ENCODE results near the gene FAM156A. TPM values are rescaled to one million over a fixed set of nuclear protein-coding genes. Genes with fewer than 3 reads are reported as not detected.
"Not testable (repeated sequence)": the region's sequence is repeated elsewhere in the genome, so short reads cannot be mapped to it uniquely, and the experiment has no call there.

Gene FAM156A
- polyA plus RNA-seq, 1 of the 3 experiments (the other 2 are of a cell fraction) = 47.2 TPM

DNA sequence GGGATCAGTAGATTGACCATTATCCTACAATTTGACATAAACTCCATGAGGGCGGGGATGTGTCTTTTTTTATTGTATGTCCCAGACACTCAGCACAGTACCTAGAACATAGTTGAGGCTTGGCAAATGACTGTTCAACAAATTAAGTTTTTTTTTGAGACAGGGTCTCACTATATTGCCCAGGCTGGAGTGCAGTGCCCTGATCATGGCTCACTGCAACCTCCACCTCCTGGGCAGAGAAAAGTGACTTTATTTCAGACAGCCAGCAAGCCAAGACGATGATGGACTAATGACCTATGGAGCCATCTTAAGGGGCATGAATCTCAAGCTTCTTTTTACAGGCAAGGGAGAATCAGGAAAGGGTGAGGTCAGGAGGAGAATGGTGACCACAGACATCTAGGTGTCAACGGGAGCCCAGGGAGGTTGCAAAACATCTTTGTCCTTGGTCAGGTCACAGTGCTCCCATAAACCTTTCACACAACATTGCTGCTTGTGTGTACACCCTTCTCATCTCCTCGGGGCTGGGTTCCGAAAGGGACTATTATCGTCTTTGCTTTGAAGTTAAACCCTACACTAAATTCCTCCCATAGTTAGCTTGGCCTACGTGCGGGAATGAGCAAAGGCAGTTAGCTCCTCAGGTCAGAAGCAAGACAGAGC lies 16.1 kb upstream of the FAM156A start:
- H3K9me2 ChIP-seq; H3K36me3 ChIP-seq (replicated peaks in 1 of 2; ENCODE audit: control insufficient read depth in 1 of 2, insufficient read depth in 2 of 2, low read length in 1 of 2); H3K4me1 ChIP-seq (ENCODE audit: control insufficient read depth in 1 of 2, insufficient read depth in 2 of 2, low read depth in 1 of 2, low read length in 1 of 2); POLR2A ChIA-PET; H3K4me3 ChIP-seq (ENCODE audit: low read depth in 2 of 2, low read length in 1 of 2); H3K9ac ChIP-seq; H3K4me2 ChIP-seq; H3K9me3 ChIP-seq; H3F3A ChIP-seq (replicated peaks; ENCODE audit: insufficient read depth); H3K27ac ChIP-seq (ENCODE audit: low read depth in 2 of 2, low read length in 1 of 2); H4K20me1 ChIP-seq (ENCODE audit: insufficient read depth); H3K79me2 ChIP-seq (ENCODE audit: insufficient read depth); DNase-seq; H2AFZ ChIP-seq (ENCODE audit: low read depth): not testable (repeated sequence)
- WGBS (ENCODE audit: low lambda C conversion rate) = 41% methylated on average over 8 of the region's 8 CpGs
- 0 out of 2 replicates have a peak, but pooled peaks cover 12% of the 10 kb centered on the region for H3K27me3 ChIP-seq (ENCODE audit: insufficient read depth)
- CTCF ChIA-PET = interaction anchor here (0.7 kb wide), 1 partner anchor 15 kb away, joined by 3 read pairs; no protein-coding TSS in a partner anchor

DNA sequence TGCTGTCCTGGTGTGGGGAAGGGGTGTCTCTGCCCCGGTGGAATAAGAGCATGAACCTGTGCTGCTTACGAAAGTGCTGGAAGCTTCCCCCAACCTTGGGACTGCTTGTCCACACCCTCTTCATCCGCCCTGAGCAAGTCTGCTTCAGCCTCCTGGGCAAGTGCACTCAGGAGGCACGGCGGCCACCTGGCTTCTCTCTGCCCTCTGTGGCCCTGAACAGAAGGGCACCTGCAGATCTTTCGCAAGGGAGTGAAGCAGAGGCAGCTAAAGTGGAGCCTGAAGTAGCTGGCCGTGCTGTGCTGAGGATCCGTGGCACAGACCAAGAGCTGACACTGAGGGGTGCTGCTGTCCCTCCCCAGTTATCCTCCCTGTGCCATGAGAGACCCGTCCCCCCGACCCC lies 9.6 kb upstream of the FAM156A start:
- H3K4me3 ChIP-seq (ENCODE audit: low read depth in 2 of 2, low read length in 1 of 2); H3K27ac ChIP-seq (ENCODE audit: low read depth in 2 of 2, low read length in 1 of 2); POLR2A ChIA-PET; H2AFZ ChIP-seq (ENCODE audit: low read depth); H3K9ac ChIP-seq; H3F3A ChIP-seq (replicated peaks; ENCODE audit: insufficient read depth); H3K4me1 ChIP-seq (ENCODE audit: control insufficient read depth in 1 of 2, insufficient read depth in 2 of 2, low read depth in 1 of 2, low read length in 1 of 2); H3K4me2 ChIP-seq; H4K20me1 ChIP-seq (ENCODE audit: insufficient read depth); H3K36me3 ChIP-seq (replicated peaks in 1 of 2; ENCODE audit: control insufficient read depth in 1 of 2, insufficient read depth in 2 of 2, low read length in 1 of 2); CTCF ChIA-PET; DNase-seq; H3K9me2 ChIP-seq; H3K79me2 ChIP-seq (ENCODE audit: insufficient read depth); H3K27me3 ChIP-seq (ENCODE audit: insufficient read depth); H3K9me3 ChIP-seq: not testable (repeated sequence)
- no CpG with 5 or more reads among the region's 10 CpGs for WGBS (ENCODE audit: low lambda C conversion rate)

DNA sequence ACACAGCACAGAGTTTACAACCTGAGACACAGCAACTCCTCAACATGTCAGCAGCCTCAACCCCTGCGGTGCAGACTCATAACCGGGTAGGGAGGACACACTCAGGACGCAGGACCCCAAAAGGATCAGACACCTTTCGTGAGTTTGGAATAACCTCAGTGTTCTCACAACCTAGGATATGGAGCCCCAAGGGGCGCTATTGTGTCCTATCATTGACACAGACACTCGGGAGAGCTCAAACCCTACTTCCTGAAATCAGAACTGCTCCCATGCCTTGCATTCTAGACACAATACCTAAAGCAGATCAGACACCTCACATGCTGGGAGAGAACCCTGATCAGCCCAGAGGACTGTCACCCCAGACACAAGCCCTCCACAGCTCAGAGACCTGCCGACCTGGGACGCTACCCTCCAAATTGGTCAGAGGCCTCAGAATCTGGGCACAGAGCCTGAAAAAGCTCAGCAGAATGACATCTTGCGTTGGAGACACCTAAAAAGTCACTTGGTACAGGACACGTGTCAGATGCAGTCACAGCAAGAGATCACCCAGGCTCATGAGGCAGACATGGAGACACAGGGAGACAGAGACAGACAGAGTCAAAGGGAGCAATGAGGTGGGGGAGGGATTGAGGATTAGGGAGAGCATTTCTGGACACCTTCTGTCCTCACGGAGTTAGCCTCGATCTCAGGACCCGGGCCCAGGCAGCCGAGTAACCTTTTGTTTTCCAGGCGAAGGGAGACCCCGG lies 8.8 kb upstream of the FAM156A start:
- H4K20me1 ChIP-seq (ENCODE audit: insufficient read depth); POLR2A ChIA-PET; H3K79me2 ChIP-seq (ENCODE audit: insufficient read depth); H3F3A ChIP-seq (replicated peaks; ENCODE audit: insufficient read depth); H3K4me1 ChIP-seq (ENCODE audit: control insufficient read depth in 1 of 2, insufficient read depth in 2 of 2, low read depth in 1 of 2, low read length in 1 of 2); H3K27me3 ChIP-seq (ENCODE audit: insufficient read depth); H3K9me3 ChIP-seq; H3K4me3 ChIP-seq (ENCODE audit: low read depth in 2 of 2, low read length in 1 of 2); H3K36me3 ChIP-seq (replicated peaks in 1 of 2; ENCODE audit: control insufficient read depth in 1 of 2, insufficient read depth in 2 of 2, low read length in 1 of 2); H3K4me2 ChIP-seq; H2AFZ ChIP-seq (ENCODE audit: low read depth); H3K9me2 ChIP-seq; DNase-seq; H3K27ac ChIP-seq (ENCODE audit: low read depth in 2 of 2, low read length in 1 of 2); H3K9ac ChIP-seq; CTCF ChIA-PET: not testable (repeated sequence)
- WGBS (ENCODE audit: low lambda C conversion rate) = no CpG with 5 or more reads among the region's 16 CpGs

DNA sequence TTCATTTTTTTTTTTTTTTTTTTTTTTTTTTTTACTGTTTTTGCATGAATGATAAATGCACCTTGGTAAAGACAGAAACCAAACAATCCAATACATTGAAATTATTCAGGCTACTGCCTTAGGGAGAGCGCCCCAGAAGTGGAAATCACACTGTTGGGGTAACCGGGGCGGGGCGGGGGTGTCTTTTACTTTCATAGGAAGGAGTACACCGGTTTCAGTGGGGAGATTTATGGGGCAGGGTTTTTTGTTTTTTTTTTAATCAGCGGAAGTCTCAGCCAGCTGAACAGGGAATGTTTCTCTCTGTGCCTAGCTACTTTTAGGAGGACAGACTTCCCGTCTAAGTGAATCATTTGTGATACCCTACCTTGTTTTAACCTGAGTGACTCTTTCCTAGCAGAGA lies 643 bp upstream of the FAM156A start:
- H3K4me3 ChIP-seq (ENCODE audit: low read depth in 2 of 2, low read length in 1 of 2); H3F3A ChIP-seq (replicated peaks; ENCODE audit: insufficient read depth); POLR2A ChIA-PET; H3K79me2 ChIP-seq (ENCODE audit: insufficient read depth); CTCF ChIA-PET; H3K9ac ChIP-seq; H4K20me1 ChIP-seq (ENCODE audit: insufficient read depth); H3K9me3 ChIP-seq; H2AFZ ChIP-seq (ENCODE audit: low read depth); H3K27ac ChIP-seq (ENCODE audit: low read depth in 2 of 2, low read length in 1 of 2); DNase-seq; H3K9me2 ChIP-seq; H3K36me3 ChIP-seq (replicated peaks in 1 of 2; ENCODE audit: control insufficient read depth in 1 of 2, insufficient read depth in 2 of 2, low read length in 1 of 2); H3K4me2 ChIP-seq; H3K4me1 ChIP-seq (ENCODE audit: control insufficient read depth in 1 of 2, insufficient read depth in 2 of 2, low read depth in 1 of 2, low read length in 1 of 2); H3K27me3 ChIP-seq (ENCODE audit: insufficient read depth): not testable (repeated sequence)
- WGBS (ENCODE audit: low lambda C conversion rate) = no CpG with 5 or more reads among the region's 7 CpGs

DNA sequence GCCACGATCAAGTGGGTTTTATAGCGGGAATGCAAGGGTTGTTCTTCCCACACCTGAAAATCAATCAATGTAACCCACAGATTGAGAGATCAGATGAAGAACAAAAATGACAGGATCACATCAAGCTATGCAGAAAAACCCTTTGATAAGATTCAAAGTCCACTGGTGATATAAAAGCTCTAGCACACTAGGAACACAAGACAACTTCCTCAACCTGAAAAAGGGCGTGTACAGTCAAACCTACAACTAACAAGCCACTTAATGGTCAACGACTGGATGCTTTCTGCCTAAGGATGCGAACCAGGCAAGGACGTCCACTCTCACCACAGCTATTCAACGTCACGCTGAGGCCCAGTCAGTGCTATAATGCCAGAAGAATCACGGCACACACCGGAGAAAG lies 8.4 kb downstream of the FAM156A start:
- H3K9me3 ChIP-seq; H4K20me1 ChIP-seq (ENCODE audit: insufficient read depth); H2AFZ ChIP-seq (ENCODE audit: low read depth); POLR2A ChIA-PET; H3K9ac ChIP-seq; H3K79me2 ChIP-seq (ENCODE audit: insufficient read depth); H3K27me3 ChIP-seq (ENCODE audit: insufficient read depth); CTCF ChIA-PET; DNase-seq; H3K36me3 ChIP-seq (replicated peaks in 1 of 2; ENCODE audit: control insufficient read depth in 1 of 2, insufficient read depth in 2 of 2, low read length in 1 of 2); H3K27ac ChIP-seq (ENCODE audit: low read depth in 2 of 2, low read length in 1 of 2); H3K9me2 ChIP-seq; H3K4me3 ChIP-seq (ENCODE audit: low read depth in 2 of 2, low read length in 1 of 2); H3K4me1 ChIP-seq (ENCODE audit: control insufficient read depth in 1 of 2, insufficient read depth in 2 of 2, low read depth in 1 of 2, low read length in 1 of 2); H3F3A ChIP-seq (replicated peaks; ENCODE audit: insufficient read depth); H3K4me2 ChIP-seq: not testable (repeated sequence)
- WGBS (ENCODE audit: low lambda C conversion rate) = no CpG with 5 or more reads among the region's 10 CpGs

DNA sequence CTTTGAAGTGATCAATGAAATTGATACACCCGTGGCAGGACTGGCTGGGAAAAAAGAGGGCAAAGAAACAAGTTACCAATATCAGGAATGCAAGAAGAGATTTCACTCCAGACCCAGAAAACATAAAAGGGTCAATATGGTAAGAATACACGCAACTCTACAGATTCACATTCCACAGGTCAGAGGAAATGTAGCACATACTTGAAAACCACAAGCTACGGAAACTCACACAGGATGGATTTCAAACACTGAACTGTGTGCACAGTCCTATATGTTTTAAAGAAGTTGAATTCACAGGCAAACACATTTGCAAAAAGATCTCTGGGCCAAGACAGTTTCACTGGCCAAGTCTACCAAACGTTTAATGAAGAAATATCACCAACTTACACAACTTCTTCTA lies 9.0 kb downstream of the FAM156A start:
- H3K27ac ChIP-seq (ENCODE audit: low read depth in 2 of 2, low read length in 1 of 2); H3K36me3 ChIP-seq (replicated peaks in 1 of 2; ENCODE audit: control insufficient read depth in 1 of 2, insufficient read depth in 2 of 2, low read length in 1 of 2); H3K9ac ChIP-seq; CTCF ChIA-PET; H3K79me2 ChIP-seq (ENCODE audit: insufficient read depth); H3K4me2 ChIP-seq; H3K9me2 ChIP-seq; H3K4me1 ChIP-seq (ENCODE audit: control insufficient read depth in 1 of 2, insufficient read depth in 2 of 2, low read depth in 1 of 2, low read length in 1 of 2); H3K9me3 ChIP-seq; POLR2A ChIA-PET; H3K4me3 ChIP-seq (ENCODE audit: low read depth in 2 of 2, low read length in 1 of 2); H4K20me1 ChIP-seq (ENCODE audit: insufficient read depth); H3K27me3 ChIP-seq (ENCODE audit: insufficient read depth); H2AFZ ChIP-seq (ENCODE audit: low read depth); H3F3A ChIP-seq (replicated peaks; ENCODE audit: insufficient read depth); DNase-seq: not testable (repeated sequence)
- WGBS (ENCODE audit: low lambda C conversion rate) = no CpG with 5 or more reads among the region's 4 CpGs

Data from SK-N-SH (cell line).